GM12878 (cell line): Measurements from ENCODE around the gene EDEM3. TPM values are rescaled to one million over a fixed set of nuclear protein-coding genes. Genes with fewer than 3 reads are reported as not detected.

Source experiments
- ATAC-seq: fragments of 200-7000 bp; cut with Tn5 transposase; 3 replicates; pipeline ENCODE4 v1.9.1; 2020; ENCODE audit warnings: mild to moderate bottlenecking, moderate library complexity
- BruUV-seq: library from RNA; stranded (reverse); fragments of 400-500 nt; replicated peaks from 2 replicates; lab custom pipeline; 2021; lab: Mats Ljungman, UMichigan
- CTCF ChIA-PET: fragments of 300-600 bp; sonication (Branson Sonifier 250); formaldehyde crosslinking; extraction: SDS; loops from one replicate; lab custom pipeline; 2021; ENCODE audit warnings: inconsistent platforms; lab: Yijun Ruan, JAX
- POLR2A ChIA-PET: fragments of 350-600 bp; formaldehyde crosslinking; extraction: SDS; loops from one replicate; lab custom pipeline; 2021; ENCODE audit warnings: inconsistent platforms; lab: Charles Lee
- RAD21 ChIA-PET: fragments of 300-600 bp; sonication (Branson Sonifier 250); formaldehyde crosslinking; loops from one replicate; lab custom pipeline; 2023; ENCODE audit warnings: antibody characterized with exemption; ENCODE audit not compliant: unreplicated experiment; lab: Charles Lee
- SMC1A ChIA-PET: fragments of 300-600 bp; sonication (Branson Sonifier 250); formaldehyde crosslinking; loops from one replicate; lab custom pipeline; 2023; ENCODE audit not compliant: unreplicated experiment, uncharacterized antibody; lab: Charles Lee
- DNase-seq: peaks from one replicate; pipeline ENCODE4 v3.0.0-alpha.2; 2011; ENCODE audit warnings: low read depth, low spot score
- FAIRE-seq: peaks from 3 replicates; lab custom pipeline; 2011; peaks lifted over from hg19 to GRCh38; lab: Jason Lieb, UNC
- H2AFZ ChIP-seq: 2 replicates; pipeline ENCODE4 v1.6.0; 2011; ENCODE audit warnings: low read depth, low read length, control low read depth; ENCODE audit not compliant: control insufficient read depth
- H3K27ac ChIP-seq: 2 replicates; pipeline ENCODE4 v1.5.1; 2011; ENCODE audit warnings: control low read depth; ENCODE audit not compliant: control insufficient read depth, insufficient read depth
- H3K27me3 ChIP-seq, 2 experiments: replicated peaks in 1 of 2; 2 replicates each; pipeline versions ENCODE4 v1.6.0 to v1.6.1; 2011; ENCODE audit warnings: low read length in 1 of 2; ENCODE audit not compliant: control insufficient read depth in 2 of 2, insufficient read depth in 2 of 2
- H3K36me3 ChIP-seq, 2 experiments: 2 replicates each; pipeline ENCODE4 v1.5.1; 2011; ENCODE audit warnings: low read length in 1 of 2; ENCODE audit not compliant: control insufficient read depth in 2 of 2, insufficient read depth in 2 of 2
- H3K4me1 ChIP-seq: 2 replicates; pipeline ENCODE4 v1.6.1; 2011; ENCODE audit warnings: mild to moderate bottlenecking, low read length, moderate library complexity, mixed read lengths; ENCODE audit not compliant: control insufficient read depth, insufficient read depth
- H3K4me2 ChIP-seq: 2 replicates; pipeline ENCODE4 v1.6.0; 2011; ENCODE audit warnings: control low read depth; ENCODE audit not compliant: control insufficient read depth, insufficient read depth
- H3K4me3 ChIP-seq: fragments of 200-600 bp; sonication (generic); 2 replicates; pipeline ENCODE4 v1.5.1; 2016
- H3K79me2 ChIP-seq: 2 replicates; pipeline ENCODE4 v1.6.0; 2011; ENCODE audit warnings: low read length; ENCODE audit not compliant: control insufficient read depth, insufficient read depth
- H3K9ac ChIP-seq: 2 replicates; pipeline ENCODE4 v1.8.0; 2011; ENCODE audit warnings: low read length, control low read depth, mixed read lengths; ENCODE audit not compliant: control insufficient read depth, insufficient read depth
- H3K9me3 ChIP-seq: replicated peaks from 3 replicates; pipeline ENCODE4 v1.5.1; 2011; ENCODE audit warnings: mild to moderate bottlenecking, low read length; ENCODE audit not compliant: control insufficient read depth, insufficient read depth
- H4K20me1 ChIP-seq: 2 replicates; pipeline ENCODE4 v1.6.0; 2011; ENCODE audit not compliant: control insufficient read depth, insufficient read depth
- EZH2 ChIP-seq: IDR thresholded peaks from 2 replicates; pipeline ENCODE4 v1.6.1; 2012; ENCODE audit warnings: low read depth, mild to moderate bottlenecking, control low read depth, inconsistent platforms, low read length, borderline replicate concordance; ENCODE audit not compliant: control insufficient read depth
- HCFC1 ChIP-seq: fragments of 150-350 bp; IDR thresholded peaks from 2 replicates; pipeline ENCODE4 v1.6.1; 2014; ENCODE audit warnings: low read length
- JUND ChIP-seq: IDR thresholded peaks from 2 replicates; pipeline ENCODE4 v1.6.1; 2012; ENCODE audit warnings: low read depth, mild to moderate bottlenecking, low read length, improper control_type of control experiment, moderate library complexity
- POLR2AphosphoS5 ChIP-seq: IDR thresholded peaks from 2 replicates; pipeline ENCODE4 v1.6.1; 2011; ENCODE audit warnings: mild to moderate bottlenecking, low read length, inconsistent platforms
- SMC3 ChIP-seq: IDR thresholded peaks from 2 replicates; pipeline ENCODE4 v1.6.1; 2011; ENCODE audit warnings: low read length, improper control_type of control experiment, borderline replicate concordance
- SP1 ChIP-seq: IDR thresholded peaks from one replicate; pipeline ENCODE4 v1.6.1; 2011; ENCODE audit warnings: low read depth, low read length
- WRNIP1 ChIP-seq: IDR thresholded peaks from 2 replicates; pipeline ENCODE4 v1.6.1; 2011; ENCODE audit warnings: low read depth, low read length, improper control_type of control experiment, borderline replicate concordance
- YBX1 ChIP-seq: fragments of 450-650 bp; IDR thresholded peaks from 2 replicates; pipeline ENCODE4 v1.6.1; 2016; ENCODE audit warnings: antibody characterized with exemption
- ZBTB11 ChIP-seq: fragments of 450-650 bp; formaldehyde crosslinking; IDR thresholded peaks from 2 replicates; pipeline ENCODE4 v1.5.0; 2022; ENCODE audit warnings: mild to moderate bottlenecking, missing genetic modification characterization
- ZBTB4 ChIP-seq: fragments of 450-650 bp; formaldehyde crosslinking; IDR thresholded peaks from 2 replicates; pipeline ENCODE4 v1.4.0; 2022; ENCODE audit warnings: mild to moderate bottlenecking, moderate library complexity
- WGBS: methylation state at CpG from one replicate; pipeline ENCODE4 v1.1.6; 2016; ENCODE audit warnings: low lambda C conversion rate; ENCODE audit not compliant: insufficient replicate concordance, insufficient coverage; ENCODE audit errors: missing lambda C conversion rate; 5-methylcytosine and 5-hydroxymethylcytosine counted together
- in situ Hi-C: fragments of 300-500 bp; cut with MboI; formaldehyde crosslinking; loops from 9 replicates; pipeline ENCODE4 v1.14.3; 2018; ENCODE audit warnings: mixed read lengths
- intact Hi-C: fragments of 100-400 bp; cut with micrococcal nuclease; formaldehyde crosslinking; loops from one replicate; pipeline ENCODE4 v1.14.2; 2022; ENCODE audit not compliant: unreplicated experiment
- polyA plus RNA-seq, 11 experiments: library from polyadenylated mRNA; depleted of rRNA in 4 of 11; unstranded in 6 of 11; stranded (reverse) in 5 of 11; fragments of >200 nt; fragmentation: Nextera tagmentation in 4 of 11; fragmentation: Illumina TruSeq in 1 of 11; extraction: Ambion mirVana in 4 of 11; extraction: Trizol in 1 of 11; gene quantifications; 1 replicate in 1 of 11; 2 replicates in 10 of 11; pipeline versions ENCODE4 v1.2.1 to v1.2.3, GENCODE V29; 2011 to 2016; ENCODE audit warnings: inconsistent platforms in 2 of 11, missing spikeins in 2 of 11, low read depth in 1 of 11
- total RNA-seq, 4 experiments: library from RNA; depleted of rRNA in 3 of 4; stranded (reverse); fragments of >200 nt in 3 of 4; fragmentation: Illumina TruSeq in 1 of 4; extraction: Trizol in 1 of 4; gene quantifications; 2 replicates each; pipeline versions ENCODE4 v1.2.1 to v1.2.3, GENCODE V29; 2013 to 2021

The EDEM3 gene
- total and polyA plus RNA-seq, 10 of the 15 experiments (the other 5 are each of a cell fraction or from before 2014, with no cell fraction given) = 6.4 to 19.3 (median 14.3) TPM

DNA sequence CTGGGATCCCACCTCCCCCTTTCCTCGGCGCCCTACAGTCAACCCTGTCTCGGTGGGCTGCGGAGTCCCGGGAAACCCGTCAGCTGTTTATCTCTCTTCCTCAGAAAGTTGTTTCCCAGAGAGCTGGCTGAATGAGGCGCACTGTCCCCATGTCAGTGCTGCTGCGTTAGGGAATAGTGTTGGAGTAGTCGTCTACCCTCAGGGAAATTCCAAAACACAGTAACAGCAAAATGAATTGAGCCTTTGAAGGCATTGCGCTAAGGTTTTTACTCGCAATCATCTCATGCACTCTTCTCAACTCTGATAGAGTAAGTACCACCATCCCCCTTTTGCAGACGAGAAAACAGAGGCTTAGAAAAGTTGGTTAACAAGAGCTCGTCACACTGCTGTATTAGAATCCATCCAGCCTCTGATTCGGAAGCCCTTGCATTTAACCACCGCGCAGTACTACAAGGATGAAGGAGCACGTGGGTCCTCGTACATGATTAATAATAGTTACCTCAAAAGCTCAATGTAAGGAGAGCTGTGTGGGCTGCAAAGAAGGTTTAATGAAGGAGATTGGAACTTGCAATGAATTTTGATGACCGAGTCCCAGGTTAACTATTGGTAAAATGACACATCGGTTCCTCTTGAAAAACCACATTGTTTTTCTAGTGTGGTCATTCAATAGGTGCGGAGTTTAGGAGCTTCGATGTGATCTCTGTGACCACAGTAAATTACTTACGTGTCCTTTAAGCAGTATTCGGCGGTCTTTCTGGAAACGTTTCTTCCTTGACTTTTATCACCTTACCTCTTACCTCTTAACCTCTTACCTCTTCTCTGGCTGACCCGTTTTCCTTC lies 788 bp upstream of the EDEM3 start (continued):
- TF ChIP-seq ZBTB11 (CRISPR knock-in tag) = no peak

DNA sequence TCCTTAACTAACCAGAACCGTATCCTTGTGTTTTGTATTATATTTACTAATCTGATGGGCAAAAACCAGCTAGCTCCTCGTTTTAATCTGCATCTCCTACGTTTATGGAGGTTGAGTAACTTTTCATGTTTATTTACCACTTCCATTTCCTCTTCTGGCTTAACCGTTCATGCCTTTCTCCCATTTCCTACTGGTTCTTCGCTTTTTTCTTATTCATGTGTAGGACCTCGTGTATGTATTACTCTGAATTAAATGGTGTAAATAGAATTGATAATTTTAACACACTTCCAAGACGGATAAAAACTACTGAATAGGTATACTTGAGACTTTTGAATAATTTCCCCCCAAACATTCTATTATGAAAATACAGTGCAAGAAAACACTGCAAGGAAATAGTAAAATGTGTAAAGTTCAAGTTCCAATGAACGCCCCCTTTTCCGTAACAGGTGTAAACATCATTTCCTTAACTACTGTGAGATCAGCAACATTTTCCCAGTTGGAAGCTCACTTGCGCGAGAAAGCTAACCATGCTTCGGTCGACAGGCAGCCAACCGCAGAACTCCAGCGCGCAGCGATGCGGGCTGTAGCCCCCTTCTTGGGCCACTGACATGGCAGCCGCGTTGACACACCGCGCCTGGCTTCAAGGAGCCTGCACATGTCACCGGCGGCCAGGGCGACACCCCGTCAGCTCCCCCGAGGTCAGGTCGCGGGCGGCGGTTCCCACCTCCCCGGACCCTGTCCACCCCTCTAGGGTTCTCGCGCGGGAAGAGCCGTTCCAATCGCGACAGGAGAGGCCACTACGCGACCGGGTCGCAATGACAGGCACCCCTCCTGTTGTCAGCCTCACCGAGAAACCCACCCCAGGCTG lies 816 bp downstream of the EDEM3 start:
- ATAC-seq (peak; percentile 45), FAIRE-seq (no peak), DNase-seq (no peak)
- Histone ChIP-seq H3K9me3 (no peaks in the 10 kb centered on the region), H3K36me3 (no peaks in the 10 kb centered on the region), H3K27ac (peak overlapping the region; percentile 87), H3K27me3 (no peaks in the 10 kb centered on the region), H3K4me2 (peak overlapping the region; percentile 53), H2AFZ (peak overlapping the region; percentile 94), H3K79me2 (peaks cover 37% of the 10 kb centered on the region), H3K9ac (peak overlapping the region; percentile 85), H3K4me1 (no peaks in the 10 kb centered on the region), H4K20me1 (no peaks in the 10 kb centered on the region), H3K4me3 (peak overlapping the region; percentile 82)
- intact Hi-C loops = loop anchor here (5.0 kb wide), 2 partner anchors 113 to 218 kb away; partner anchors contain the start of gene NIBAN1
- ChIA-PET SMC1A (interaction anchor here (0.9 to 5.4 kb wide), 8 partner anchors 10 to 219 kb away, joined by 3 to 39 read pairs (median 4); no protein-coding TSS in a partner anchor), CTCF (interaction anchor here (1.3 to 2.6 kb wide), 5 partner anchors 8 to 51 kb away, joined by 3 to 11 read pairs (median 7); no protein-coding TSS in a partner anchor), POLR2A (interaction anchor here (0.9 to 2.9 kb wide), 5 partner anchors 8 to 404 kb away, joined by 3 to 13 read pairs (median 5); no protein-coding TSS in a partner anchor), RAD21 (interaction anchor here (0.8 to 4.5 kb wide), 10 partner anchors 11 to 1068 kb away, joined by 3 to 21 read pairs (median 4); no protein-coding TSS in a partner anchor)
- BruUV-seq = TSS peak; percentile 68
- in situ Hi-C loops = no loop called here
- 1% methylated on average over 42 of the region's 43 CpGs for WGBS
- no peak for TF ChIP-seq EZH2
- no peak for TF ChIP-seq ZBTB4 (CRISPR knock-in tag)
- no peak for TF ChIP-seq WRNIP1
- no peak for TF ChIP-seq YBX1
- TF ChIP-seq JUND = no peak
- no peak for TF ChIP-seq HCFC1
- TF ChIP-seq POLR2AphosphoS5 = no peak
- no peak for TF ChIP-seq SP1
- TF ChIP-seq SMC3 = no peak
